Calu3 (cell line): ENCODE data around the gene ENO1. TPM values are rescaled to one million over a fixed set of nuclear protein-coding genes. Genes with fewer than 3 reads are reported as not detected.

Source experiments
- BruUV-seq: library from RNA; stranded (reverse); fragments of 400-500 nt; replicated peaks from 2 replicates; lab custom pipeline; 2021; lab: Mats Ljungman, UMichigan
- CTCF ChIA-PET: fragments of 300-600 bp; sonication (Branson Sonifier 250); formaldehyde crosslinking; loops from one replicate; lab custom pipeline; 2022; ENCODE audit warnings: antibody characterized with exemption; lab: Charles Lee
- DNase-seq: peaks from one replicate; pipeline ENCODE4 v3.0.0; 2022
- H3K27ac Mint-ChIP-seq: one replicate; pipeline ENCODE4 v1.8.0; 2022; ENCODE audit warnings: mixed read lengths; ENCODE audit not compliant: unreplicated experiment
- H3K27me3 Mint-ChIP-seq: one replicate; pipeline ENCODE4 v1.8.0; 2022; ENCODE audit warnings: mixed read lengths; ENCODE audit not compliant: unreplicated experiment
- H3K36me3 Mint-ChIP-seq: one replicate; pipeline ENCODE4 v1.8.0; 2022; ENCODE audit warnings: mild to moderate bottlenecking, moderate library complexity, mixed read lengths; ENCODE audit not compliant: insufficient read depth, unreplicated experiment
- H3K4me1 Mint-ChIP-seq: one replicate; pipeline ENCODE4 v1.8.0; 2022; ENCODE audit warnings: mild to moderate bottlenecking, low read depth, mixed read lengths; ENCODE audit not compliant: unreplicated experiment
- H3K4me3 Mint-ChIP-seq: one replicate; pipeline ENCODE4 v1.8.0; 2022; ENCODE audit warnings: mild to moderate bottlenecking, low read depth, moderate library complexity, mixed read lengths; ENCODE audit not compliant: unreplicated experiment
- H3K9me3 Mint-ChIP-seq: one replicate; pipeline ENCODE4 v1.8.0; 2022; ENCODE audit warnings: low read depth, mixed read lengths; ENCODE audit not compliant: unreplicated experiment
- intact Hi-C: fragments of 100-400 bp; cut with micrococcal nuclease; formaldehyde crosslinking; loops from one replicate; pipeline ENCODE4 v1.10.0; 2022; ENCODE audit not compliant: unreplicated experiment
- microRNA-seq: library from miRNA; unstranded; fragments of <30 nt; microRNA quantifications from one replicate; pipeline ENCODE4 v1.2.0, GENCODE V29; 2022
- total RNA-seq: library from RNA; stranded (reverse); gene quantifications from 2 replicates; pipeline ENCODE4 v1.2.3, GENCODE V29; 2022
- TF ChIP-seq, protein P1 (sequence below): fragments of 200-600 bp; IDR thresholded peaks from one replicate; pipeline ENCODE4 v1.8.0; 2022; ENCODE audit warnings: antibody characterized with exemption; ENCODE audit not compliant: unreplicated experiment

ENO1 gene
- total RNA-seq, 1 experiment from 2014 or later = 1,003 TPM

GRCh38 chr1:8812081-8812480 lies 66.4 kb downstream of the ENO1 start:
- intact Hi-C loops = no loop called here
- CTCF ChIA-PET = interaction anchor here (0.7 to 1.4 kb wide), 2 partner anchors 14 to 37 kb away, joined by 3 to 5 read pairs; no protein-coding TSS in a partner anchor
- no peaks in the 10 kb centered on the region for H3K9me3 Mint-ChIP-seq
- H3K27me3 Mint-ChIP-seq = no peaks in the 10 kb centered on the region
- TF ChIP-seq, protein P1, sequence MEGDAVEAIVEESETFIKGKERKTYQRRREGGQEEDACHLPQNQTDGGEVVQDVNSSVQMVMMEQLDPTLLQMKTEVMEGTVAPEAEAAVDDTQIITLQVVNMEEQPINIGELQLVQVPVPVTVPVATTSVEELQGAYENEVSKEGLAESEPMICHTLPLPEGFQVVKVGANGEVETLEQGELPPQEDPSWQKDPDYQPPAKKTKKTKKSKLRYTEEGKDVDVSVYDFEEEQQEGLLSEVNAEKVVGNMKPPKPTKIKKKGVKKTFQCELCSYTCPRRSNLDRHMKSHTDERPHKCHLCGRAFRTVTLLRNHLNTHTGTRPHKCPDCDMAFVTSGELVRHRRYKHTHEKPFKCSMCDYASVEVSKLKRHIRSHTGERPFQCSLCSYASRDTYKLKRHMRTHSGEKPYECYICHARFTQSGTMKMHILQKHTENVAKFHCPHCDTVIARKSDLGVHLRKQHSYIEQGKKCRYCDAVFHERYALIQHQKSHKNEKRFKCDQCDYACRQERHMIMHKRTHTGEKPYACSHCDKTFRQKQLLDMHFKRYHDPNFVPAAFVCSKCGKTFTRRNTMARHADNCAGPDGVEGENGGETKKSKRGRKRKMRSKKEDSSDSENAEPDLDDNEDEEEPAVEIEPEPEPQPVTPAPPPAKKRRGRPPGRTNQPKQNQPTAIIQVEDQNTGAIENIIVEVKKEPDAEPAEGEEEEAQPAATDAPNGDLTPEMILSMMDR = no peak
- no peak overlapping the region for H3K4me3 Mint-ChIP-seq
- H3K27ac Mint-ChIP-seq = no peak overlapping the region
- H3K4me1 Mint-ChIP-seq = peaks cover 31% of the 10 kb centered on the region
- DNase-seq = no peak
- no TSS peak for BruUV-seq
- H3K36me3 Mint-ChIP-seq = peaks cover 16% of the 10 kb centered on the region

Small RNAs within 50 kb of the gene (microRNA-seq; reads per million reads assigned to microRNA genes)
- not detected for gene MIR6728

Other genes starting within 250 kb of the ENO1 start
- 45.9 and 52.8 TPM in 2 replicates for gene RERE, start 61.0 kb downstream of the ENO1 start, total RNA-seq
- not detected in 2 replicates for gene CA6, start 67.2 kb upstream of the ENO1 start, total RNA-seq
- not detected in 2 replicates for gene SLC2A7, start 147.7 kb upstream of the ENO1 start, total RNA-seq
- 0.33 TPM in 1 of 2 replicates, not detected in the other for gene SLC2A5, start 190.9 kb upstream of the ENO1 start, total RNA-seq